K562 (cell line): ENCODE results near the gene B4GALT5. TPM values are rescaled to one million over a fixed set of nuclear protein-coding genes. Genes with fewer than 3 reads are reported as not detected.

Experiments
- ELF1 ChIP-seq: fragments of 200-800 bp; sonication (Bioruptor generic); IDR thresholded peaks from 2 replicates; pipeline ENCODE4 v1.6.1; 2016; ENCODE audit warnings: missing genetic modification characterization, missing compliant biosample characterization
- ESRRB ChIP-seq: fragments of 250-450 bp; sonication (Bioruptor Pico); IDR thresholded peaks from 2 replicates; pipeline ENCODE4 v1.5.0; 2020; ENCODE audit warnings: mild to moderate bottlenecking, moderate library complexity, borderline replicate concordance
- FOXJ2 ChIP-seq: fragments of 200-800 bp; sonication (Bioruptor generic); IDR thresholded peaks from 2 replicates; pipeline ENCODE4 v1.6.1; 2016; ENCODE audit warnings: missing genetic modification characterization, missing compliant biosample characterization
- FOXK1 ChIP-seq: sonication (generic); formaldehyde crosslinking; IDR thresholded peaks from 2 replicates; pipeline ENCODE4 v1.8.0; 2022; ENCODE audit warnings: missing genetic modification reagents, mild to moderate bottlenecking, borderline replicate concordance
- HMGXB4 ChIP-seq: sonication (generic); formaldehyde crosslinking; IDR thresholded peaks from 2 replicates; pipeline ENCODE4 v1.8.1; 2023; ENCODE audit warnings: mild to moderate bottlenecking, missing genetic modification reagents
- PHF20 ChIP-seq: fragments of 450-650 bp; IDR thresholded peaks from 2 replicates; pipeline ENCODE4 v1.6.1; 2018; ENCODE audit not compliant: partially characterized antibody
- RBM22 ChIP-seq: fragments of 200-400 bp; formaldehyde crosslinking; IDR thresholded peaks from 2 replicates; pipeline ENCODE4 v1.6.1; 2018; ENCODE audit warnings: low read length, low read depth; ENCODE audit not compliant: poor library complexity, severe bottlenecking
- SAP30 ChIP-seq: fragments of 200-600 bp; sonication (generic); IDR thresholded peaks from 2 replicates; pipeline ENCODE4 v1.6.1; 2012; ENCODE audit warnings: borderline replicate concordance, low read depth, mild to moderate bottlenecking, moderate library complexity, low read length, control low read depth, inconsistent platforms; ENCODE audit not compliant: insufficient read depth, poor library complexity, severe bottlenecking
- SFPQ ChIP-seq: fragments of 200-400 bp; formaldehyde crosslinking; IDR thresholded peaks from 2 replicates; pipeline ENCODE4 v1.6.1; 2017; ENCODE audit warnings: mild to moderate bottlenecking, low read depth, low read length, moderate library complexity
- SPI1 ChIP-seq: IDR thresholded peaks from 2 replicates; pipeline ENCODE4 v1.6.1; 2011; ENCODE audit warnings: low read depth, low read length, control low read depth, borderline replicate concordance
- SRSF3 ChIP-seq: fragments of 200-400 bp; formaldehyde crosslinking; IDR thresholded peaks from 2 replicates; pipeline ENCODE4 v1.6.1; 2016; ENCODE audit warnings: mild to moderate bottlenecking, low read length, moderate library complexity; ENCODE audit not compliant: insufficient read depth
- TBL1XR1 ChIP-seq, 2 experiments: IDR thresholded peaks; 2 replicates each; pipeline ENCODE4 v1.6.1; 2012; ENCODE audit warnings: improper control_type of control experiment in 2 of 2, low read length in 2 of 2, mild to moderate bottlenecking in 1 of 2
- TCF7 ChIP-seq: sonication (generic); IDR thresholded peaks from 2 replicates; pipeline ENCODE4 v1.6.1; 2016; ENCODE audit warnings: antibody characterized with exemption, borderline replicate concordance
- ZNF24 ChIP-seq: fragments of 450-650 bp; IDR thresholded peaks from 2 replicates; pipeline ENCODE4 v1.6.1; 2016
- ZNF263 ChIP-seq: sonication (generic); formaldehyde crosslinking; IDR thresholded peaks from 2 replicates; pipeline ENCODE4 v1.8.0; 2022; ENCODE audit warnings: mild to moderate bottlenecking, missing genetic modification reagents, borderline replicate concordance
- ZNF830 ChIP-seq: fragments of 250-450 bp; sonication (Bioruptor Pico); IDR thresholded peaks from 2 replicates; pipeline ENCODE4 v1.5.0; 2021; ENCODE audit warnings: mild to moderate bottlenecking
- polyA plus RNA-seq, 8 experiments: library from polyadenylated mRNA; depleted of rRNA in 4 of 8; stranded (reverse) in 5 of 8; unstranded in 3 of 8; fragments of >200 nt; fragmentation: Nextera tagmentation in 2 of 8; fragmentation: Illumina TruSeq in 1 of 8; extraction: Ambion mirVana in 2 of 8; extraction: Trizol in 1 of 8; gene quantifications; 2 replicates each; pipeline versions ENCODE4 v1.2.1 to v1.2.3, GENCODE V29; 2011 to 2014; ENCODE audit warnings: inconsistent platforms in 1 of 8, missing spikeins in 1 of 8
- total RNA-seq, 7 experiments: library from RNA; depleted of rRNA in 6 of 7; stranded (reverse); fragments of >200 nt in 6 of 7; fragmentation: Illumina TruSeq in 2 of 7; extraction: Trizol in 2 of 7; gene quantifications; 2 replicates each; pipeline versions ENCODE4 v1.2.1 to v1.2.3, GENCODE V29; 2011 to 2021; ENCODE audit warnings: low replicate concordance in 1 of 7
- TF ChIP-seq, protein P1 (sequence below): conservative IDR thresholded peaks from 2 replicates; pipeline ENCODE4 v1.6.1; 2011; ENCODE audit warnings: low read depth, mild to moderate bottlenecking, low read length; ENCODE audit not compliant: control insufficient read depth
- TF ChIP-seq, protein P2 (sequence below), 2 experiments: fragments of 450-650 bp; IDR thresholded peaks; 2 replicates each; pipeline ENCODE4 v1.6.1; 2018; ENCODE audit warnings: mild to moderate bottlenecking in 2 of 2, low read depth in 1 of 2; ENCODE audit not compliant: partially characterized antibody in 2 of 2

Gene B4GALT5
- total and polyA plus RNA-seq, 9 of the 15 experiments (the other 6 are each of a cell fraction or from before 2014, with no cell fraction given): 8.5 to 32.6 (median 23.4) TPM

- TF ChIP-seq, protein P1, sequence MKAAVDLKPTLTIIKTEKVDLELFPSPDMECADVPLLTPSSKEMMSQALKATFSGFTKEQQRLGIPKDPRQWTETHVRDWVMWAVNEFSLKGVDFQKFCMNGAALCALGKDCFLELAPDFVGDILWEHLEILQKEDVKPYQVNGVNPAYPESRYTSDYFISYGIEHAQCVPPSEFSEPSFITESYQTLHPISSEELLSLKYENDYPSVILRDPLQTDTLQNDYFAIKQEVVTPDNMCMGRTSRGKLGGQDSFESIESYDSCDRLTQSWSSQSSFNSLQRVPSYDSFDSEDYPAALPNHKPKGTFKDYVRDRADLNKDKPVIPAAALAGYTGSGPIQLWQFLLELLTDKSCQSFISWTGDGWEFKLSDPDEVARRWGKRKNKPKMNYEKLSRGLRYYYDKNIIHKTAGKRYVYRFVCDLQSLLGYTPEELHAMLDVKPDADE: no peak
- TF ChIP-seq SPI1 (no peak), ZNF24 (no peak), SAP30 (no peak), ELF1 (tag) (no peak), PHF20 (no peak), ZNF263 (CRISPR knock-in tag) (no peak), SRSF3 (no peak), SFPQ (no peak), TCF7 (no peak), HMGXB4 (CRISPR knock-in tag) (no peak), FOXJ2 (no peak), ZNF830 (CRISPR knock-in tag) (no peak), FOXK1 (CRISPR knock-in tag) (no peak), ESRRB (CRISPR knock-in tag) (no peak), RBM22 (no peak), TBL1XR1 (IDR thresholded peaks at IDR 0.05; ENCODE audit: low read length in 2 of 2) (no peak)
- TF ChIP-seq, protein P2, sequence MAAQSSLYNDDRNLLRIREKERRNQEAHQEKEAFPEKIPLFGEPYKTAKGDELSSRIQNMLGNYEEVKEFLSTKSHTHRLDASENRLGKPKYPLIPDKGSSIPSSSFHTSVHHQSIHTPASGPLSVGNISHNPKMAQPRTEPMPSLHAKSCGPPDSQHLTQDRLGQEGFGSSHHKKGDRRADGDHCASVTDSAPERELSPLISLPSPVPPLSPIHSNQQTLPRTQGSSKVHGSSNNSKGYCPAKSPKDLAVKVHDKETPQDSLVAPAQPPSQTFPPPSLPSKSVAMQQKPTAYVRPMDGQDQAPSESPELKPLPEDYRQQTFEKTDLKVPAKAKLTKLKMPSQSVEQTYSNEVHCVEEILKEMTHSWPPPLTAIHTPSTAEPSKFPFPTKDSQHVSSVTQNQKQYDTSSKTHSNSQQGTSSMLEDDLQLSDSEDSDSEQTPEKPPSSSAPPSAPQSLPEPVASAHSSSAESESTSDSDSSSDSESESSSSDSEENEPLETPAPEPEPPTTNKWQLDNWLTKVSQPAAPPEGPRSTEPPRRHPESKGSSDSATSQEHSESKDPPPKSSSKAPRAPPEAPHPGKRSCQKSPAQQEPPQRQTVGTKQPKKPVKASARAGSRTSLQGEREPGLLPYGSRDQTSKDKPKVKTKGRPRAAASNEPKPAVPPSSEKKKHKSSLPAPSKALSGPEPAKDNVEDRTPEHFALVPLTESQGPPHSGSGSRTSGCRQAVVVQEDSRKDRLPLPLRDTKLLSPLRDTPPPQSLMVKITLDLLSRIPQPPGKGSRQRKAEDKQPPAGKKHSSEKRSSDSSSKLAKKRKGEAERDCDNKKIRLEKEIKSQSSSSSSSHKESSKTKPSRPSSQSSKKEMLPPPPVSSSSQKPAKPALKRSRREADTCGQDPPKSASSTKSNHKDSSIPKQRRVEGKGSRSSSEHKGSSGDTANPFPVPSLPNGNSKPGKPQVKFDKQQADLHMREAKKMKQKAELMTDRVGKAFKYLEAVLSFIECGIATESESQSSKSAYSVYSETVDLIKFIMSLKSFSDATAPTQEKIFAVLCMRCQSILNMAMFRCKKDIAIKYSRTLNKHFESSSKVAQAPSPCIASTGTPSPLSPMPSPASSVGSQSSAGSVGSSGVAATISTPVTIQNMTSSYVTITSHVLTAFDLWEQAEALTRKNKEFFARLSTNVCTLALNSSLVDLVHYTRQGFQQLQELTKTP (IDR thresholded peaks at IDR 0.05; ENCODE audit: low read depth in 1 of 2, partially characterized antibody in 2 of 2): no peak
Observed at GRCh38 chr20:49762940-49763766, 49.5 kb upstream of the B4GALT5 start (continued).
